Hepatocyte (in vitro differentiated cells): ENCODE results near the gene TRRAP. TPM values are rescaled to one million over a fixed set of nuclear protein-coding genes. Genes with fewer than 3 reads are reported as not detected.

Source experiments
- DNase-seq: peaks from one replicate; pipeline ENCODE4 v3.0.0-alpha.2; 2016; ENCODE audit warnings: low spot score
- H2AFZ ChIP-seq: fragments of 200-600 bp; sonication (generic); 2 replicates; pipeline ENCODE4 v1.6.0; 2016; ENCODE audit warnings: antibody characterized with exemption, mild to moderate bottlenecking
- H3K27ac ChIP-seq: fragments of 200-600 bp; sonication (generic); 2 replicates; pipeline ENCODE4 v1.5.1; 2016; ENCODE audit warnings: mild to moderate bottlenecking
- H3K27me3 ChIP-seq: fragments of 200-600 bp; sonication (generic); 2 replicates; pipeline ENCODE4 v1.6.1; 2016
- H3K36me3 ChIP-seq: fragments of 200-600 bp; sonication (generic); replicated peaks from 2 replicates; pipeline ENCODE4 v1.5.1; 2016; ENCODE audit warnings: low read depth; ENCODE audit not compliant: insufficient read depth
- H3K4me1 ChIP-seq: fragments of 200-600 bp; sonication (generic); 2 replicates; pipeline ENCODE4 v1.5.1; 2016; ENCODE audit warnings: mild to moderate bottlenecking, moderate library complexity; ENCODE audit not compliant: insufficient read depth
- H3K4me2 ChIP-seq: fragments of 200-600 bp; sonication (generic); 2 replicates; pipeline ENCODE4 v1.6.0; 2016
- H3K4me3 ChIP-seq: fragments of 200-600 bp; sonication (generic); 2 replicates; pipeline ENCODE4 v1.5.1; 2016; ENCODE audit warnings: mild to moderate bottlenecking
- H3K79me2 ChIP-seq: fragments of 200-600 bp; sonication (generic); 2 replicates; pipeline ENCODE4 v1.6.0; 2017; ENCODE audit warnings: mild to moderate bottlenecking
- H3K9me2 ChIP-seq: fragments of 200-600 bp; sonication (generic); replicated peaks from 2 replicates; pipeline ENCODE4 v1.6.0; 2017; ENCODE audit warnings: mild to moderate bottlenecking; ENCODE audit not compliant: insufficient read depth
- H3K9me3 ChIP-seq: fragments of 200-600 bp; sonication (generic); 2 replicates; pipeline ENCODE4 v1.5.1; 2016; ENCODE audit warnings: low read depth, mild to moderate bottlenecking
- H4K20me1 ChIP-seq: fragments of 200-600 bp; sonication (generic); 2 replicates; pipeline ENCODE4 v1.6.0; 2016; ENCODE audit warnings: mild to moderate bottlenecking; ENCODE audit not compliant: insufficient read depth, poor library complexity, severe bottlenecking
- CTCF ChIP-seq: fragments of 200-600 bp; sonication (generic); IDR thresholded peaks from 2 replicates; pipeline ENCODE4 v1.5.1; 2016; ENCODE audit warnings: antibody characterized with exemption, mild to moderate bottlenecking; ENCODE audit not compliant: poor library complexity
- EZH2 ChIP-seq: fragments of 200-600 bp; sonication (generic); IDR thresholded peaks from 2 replicates; pipeline ENCODE4 v1.6.1; 2016; ENCODE audit warnings: antibody characterized with exemption, mild to moderate bottlenecking, borderline replicate concordance
- EZH2phosphoT487 ChIP-seq: fragments of 200-600 bp; sonication (generic); IDR thresholded peaks from one replicate; pipeline ENCODE4 v1.6.1; 2018; ENCODE audit warnings: antibody characterized with exemption, mild to moderate bottlenecking, low read depth, moderate library complexity; ENCODE audit not compliant: unreplicated experiment, severe bottlenecking
- WGBS: methylation state at CpG from one replicate; pipeline ENCODE4 v1.1.6; 2016; ENCODE audit warnings: low lambda C conversion rate; ENCODE audit errors: missing lambda C conversion rate; 5-methylcytosine and 5-hydroxymethylcytosine counted together
- polyA plus RNA-seq: library from polyadenylated mRNA; unstranded; fragments of >200 nt; fragmentation: Nextera tagmentation; extraction: Ambion mirVana; gene quantifications from 2 replicates; pipeline ENCODE4 v1.2.1, GENCODE V29; 2016
- total RNA-seq: library from RNA; depleted of rRNA; stranded (reverse); fragments of >200 nt; gene quantifications from 2 replicates; pipeline ENCODE4 v1.2.3, GENCODE V29; 2014

The TRRAP gene
- total and polyA plus RNA-seq, 2 experiments from 2014 or later: 6.1 to 25.1 TPM

- peaks cover 2% of the 10 kb centered on the region for H4K20me1 ChIP-seq
- no peak overlapping the region for H3K4me2 ChIP-seq
- no peaks in the 10 kb centered on the region for H3K9me2 ChIP-seq
- WGBS: 96% methylated on average over 5 of the region's 5 CpGs
- no peaks in the 10 kb centered on the region for H3K9me3 ChIP-seq
- no peak overlapping the region for H3K4me3 ChIP-seq
- no peak overlapping the region for H3K27ac ChIP-seq
- TF ChIP-seq EZH2: no peak
- TF ChIP-seq CTCF: no peak
- TF ChIP-seq EZH2phosphoT487: no peak
- H2AFZ ChIP-seq: no peak overlapping the region
- H3K27me3 ChIP-seq: no peaks in the 10 kb centered on the region
- H3K79me2 ChIP-seq: no peaks in the 10 kb centered on the region
- DNase-seq: no peak
- H3K36me3 ChIP-seq: no peaks in the 10 kb centered on the region
- no peaks in the 10 kb centered on the region for H3K4me1 ChIP-seq
Measured at GRCh38 chr7:98907570-98907969, 29.2 kb downstream of the TRRAP start.

GRCh38 chr7:98908585-98908984 lies 30.3 kb downstream of the TRRAP start:
- H3K4me3 ChIP-seq: no peak overlapping the region
- TF ChIP-seq CTCF (no peak), EZH2 (no peak), EZH2phosphoT487 (no peak)
- H3K9me3 ChIP-seq: no peaks in the 10 kb centered on the region
- no peak overlapping the region for H2AFZ ChIP-seq
- peaks cover 2% of the 10 kb centered on the region for H4K20me1 ChIP-seq
- no peak overlapping the region for H3K27ac ChIP-seq
- 98% methylated on average over 19 of the region's 19 CpGs for WGBS
- H3K27me3 ChIP-seq: no peaks in the 10 kb centered on the region
- no peaks in the 10 kb centered on the region for H3K9me2 ChIP-seq
- no peak for DNase-seq
- no peaks in the 10 kb centered on the region for H3K36me3 ChIP-seq
- H3K4me1 ChIP-seq: no peaks in the 10 kb centered on the region
- H3K79me2 ChIP-seq: no peaks in the 10 kb centered on the region
- no peak overlapping the region for H3K4me2 ChIP-seq

- no peaks in the 10 kb centered on the region for H3K4me1 ChIP-seq
- no peak overlapping the region for H3K4me2 ChIP-seq
- no peak overlapping the region for H2AFZ ChIP-seq
- H3K79me2 ChIP-seq: no peaks in the 10 kb centered on the region
- no peaks in the 10 kb centered on the region for H3K9me2 ChIP-seq
- H4K20me1 ChIP-seq: peaks cover 2% of the 10 kb centered on the region
- WGBS: 95% methylated on average over 8 of the region's 8 CpGs
- no peak overlapping the region for H3K27ac ChIP-seq
- no peak for DNase-seq
- H3K27me3 ChIP-seq: no peaks in the 10 kb centered on the region
- no peak overlapping the region for H3K4me3 ChIP-seq
- TF ChIP-seq CTCF (no peak), EZH2 (no peak), EZH2phosphoT487 (no peak)
- H3K9me3 ChIP-seq: no peaks in the 10 kb centered on the region
- no peaks in the 10 kb centered on the region for H3K36me3 ChIP-seq
Measured at GRCh38 chr7:98909487-98909886, 31.2 kb downstream of the TRRAP start.

- Histone ChIP-seq H3K9me3 (no peaks in the 10 kb centered on the region), H3K4me3 (no peak overlapping the region)
Measured at GRCh38 chr7:98910427-98910826, 32.1 kb downstream of the TRRAP start.

More at GRCh38 chr7:98910427-98910826, 32.1 kb downstream of the TRRAP start:
- Histone ChIP-seq H3K27ac (no peak overlapping the region), H3K36me3 (no peaks in the 10 kb centered on the region), H3K9me2 (no peaks in the 10 kb centered on the region), H2AFZ (no peak overlapping the region), H3K27me3 (no peaks in the 10 kb centered on the region), H3K4me1 (no peaks in the 10 kb centered on the region), H3K4me2 (no peak overlapping the region), H3K79me2 (no peaks in the 10 kb centered on the region), H4K20me1 (peaks cover 2% of the 10 kb centered on the region)
- TF ChIP-seq CTCF (no peak), EZH2phosphoT487 (no peak), EZH2 (no peak)
- DNase-seq: no peak
- 97% methylated on average over 3 of the region's 3 CpGs for WGBS
